ELF-1 (cell line): ENCODE measurements around the gene SMARCD1.

ENCODE experiments used
- DNase-seq: peaks from one replicate; pipeline ENCODE4 v3.0.0-alpha.2; 2016; ENCODE audit warnings: low read depth, low spot score

SMARCD1 gene

DNA sequence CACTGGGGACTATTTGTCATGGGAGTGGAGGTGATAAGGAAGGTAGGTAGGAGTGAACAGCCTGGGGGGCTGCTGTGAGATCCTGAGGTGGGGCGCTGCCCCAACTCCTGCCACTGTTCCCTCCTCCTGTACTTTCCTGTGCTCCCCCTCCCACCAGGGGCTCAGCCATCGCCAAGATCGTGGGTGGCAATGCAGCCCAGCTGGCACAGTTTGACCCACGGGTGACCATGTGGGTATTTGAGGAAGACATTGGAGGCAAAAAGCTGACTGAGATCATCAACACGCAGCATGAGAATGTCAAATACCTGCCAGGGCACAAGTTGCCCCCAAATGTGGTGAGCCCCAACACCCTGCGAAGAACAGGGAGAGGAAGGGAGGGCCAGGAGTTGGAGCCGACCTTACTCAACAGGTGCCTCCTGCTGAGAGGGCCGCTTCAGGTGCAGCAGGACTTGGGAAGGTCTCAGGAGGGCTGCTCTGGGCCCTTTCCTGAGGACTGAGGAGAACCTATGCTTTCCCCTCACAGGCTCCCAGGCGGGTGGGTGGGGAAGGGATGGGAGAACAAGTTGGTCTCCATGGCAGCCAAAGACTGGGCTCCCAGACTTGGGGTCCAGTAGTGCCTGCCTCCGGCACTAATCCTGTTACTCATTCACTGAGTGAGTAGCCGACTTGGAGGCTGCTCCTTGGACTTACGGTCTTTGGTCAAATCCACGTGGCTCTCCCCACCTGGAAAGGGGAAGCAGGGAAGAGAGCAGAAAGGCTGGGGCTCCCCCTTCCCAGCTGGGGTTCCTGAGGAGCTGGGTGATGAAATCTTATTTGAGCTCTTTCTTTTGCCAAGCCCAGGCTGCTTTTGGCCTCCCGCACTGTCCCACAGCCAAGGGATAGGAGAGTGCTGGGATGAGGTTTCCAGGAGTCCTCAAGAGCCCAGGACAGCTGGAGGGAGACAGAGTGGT lies 19.6 kb downstream of the SMARCD1 start:
- no peak for DNase-seq

DNA sequence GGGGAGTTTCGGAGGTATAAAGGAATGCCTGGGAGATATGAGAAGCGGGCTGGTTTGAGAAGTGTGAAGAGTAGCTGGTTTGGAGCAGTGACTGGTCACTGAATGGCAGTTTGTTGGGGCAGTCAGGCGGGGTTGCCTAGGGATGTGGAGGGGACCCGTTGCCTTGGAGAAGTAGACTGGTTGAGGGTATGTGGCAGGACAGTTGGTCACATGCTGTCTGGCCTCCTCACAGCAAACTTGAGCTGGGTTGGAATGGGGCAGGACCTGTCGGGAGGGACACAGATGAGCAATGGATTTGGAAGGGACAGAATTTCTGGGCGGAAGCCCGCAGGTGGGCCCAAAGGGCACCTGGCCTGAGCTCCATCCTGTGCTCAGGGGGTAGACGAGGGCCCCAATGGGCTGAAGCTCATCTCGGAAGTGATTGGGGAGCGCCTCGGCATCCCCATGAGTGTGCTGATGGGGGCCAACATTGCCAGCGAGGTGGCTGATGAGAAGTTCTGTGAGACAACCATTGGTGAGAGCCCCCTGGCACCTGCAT lies 20.8 kb downstream of the SMARCD1 start:
- no peak for DNase-seq

GRCh38 chr12:50106907-50107306 lies 21.8 kb downstream of the SMARCD1 start:
- DNase-seq, result no peak

DNA sequence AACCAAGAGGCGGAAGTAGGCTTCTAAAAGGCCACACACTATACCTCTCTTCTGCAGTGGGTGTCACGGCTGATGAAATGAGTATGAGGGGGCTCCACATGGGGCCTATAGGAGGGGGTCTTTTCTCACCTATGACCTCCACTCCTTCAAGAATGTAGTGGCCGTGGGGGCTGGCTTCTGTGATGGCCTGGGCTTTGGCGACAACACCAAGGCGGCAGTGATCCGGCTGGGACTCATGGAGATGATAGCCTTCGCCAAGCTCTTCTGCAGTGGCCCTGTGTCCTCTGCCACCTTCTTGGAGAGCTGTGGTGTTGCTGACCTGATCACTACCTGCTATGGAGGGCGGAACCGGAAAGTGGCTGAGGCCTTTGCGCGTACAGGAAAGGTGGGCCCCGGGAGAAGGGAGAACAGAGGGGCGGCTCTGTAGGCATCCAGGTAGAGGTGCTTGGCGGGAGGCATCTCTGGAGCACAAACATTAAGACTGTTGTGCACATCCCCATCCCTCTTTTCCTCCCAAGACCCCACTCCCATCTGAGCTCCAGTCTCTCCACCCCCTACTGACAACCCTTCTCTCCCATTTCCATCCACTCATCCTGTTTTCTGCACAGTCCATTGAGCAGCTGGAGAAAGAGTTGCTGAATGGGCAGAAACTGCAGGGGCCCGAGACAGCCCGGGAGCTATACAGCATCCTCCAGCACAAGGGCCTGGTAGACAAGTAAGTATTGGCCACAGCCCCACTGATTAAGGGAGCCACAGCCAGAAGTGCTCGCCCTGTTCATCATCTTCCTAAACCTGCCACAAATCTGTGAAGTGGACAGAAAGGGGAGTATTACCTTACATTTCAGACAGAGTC lies 22.5 kb downstream of the SMARCD1 start:
- no peak for DNase-seq

DNA sequence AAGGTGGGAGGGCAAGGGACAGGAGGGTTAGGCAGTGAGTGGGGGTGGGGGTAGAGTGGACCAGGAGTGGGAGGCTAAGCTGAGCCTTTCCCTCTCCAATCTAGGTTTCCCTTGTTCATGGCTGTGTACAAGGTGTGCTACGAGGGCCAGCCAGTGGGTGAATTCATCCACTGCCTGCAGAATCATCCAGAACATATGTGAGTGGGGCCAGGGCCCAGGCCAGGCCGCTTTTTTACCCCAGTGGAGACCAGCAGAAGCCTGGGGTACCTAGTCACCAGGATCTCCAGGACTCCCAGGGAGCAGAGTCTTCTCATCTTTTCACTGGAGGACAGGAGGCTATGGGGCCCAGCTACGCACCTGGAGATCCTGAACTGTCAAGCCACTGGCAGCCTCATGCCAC lies 24.2 kb downstream of the SMARCD1 start:
- DNase-seq, result no peak

DNA sequence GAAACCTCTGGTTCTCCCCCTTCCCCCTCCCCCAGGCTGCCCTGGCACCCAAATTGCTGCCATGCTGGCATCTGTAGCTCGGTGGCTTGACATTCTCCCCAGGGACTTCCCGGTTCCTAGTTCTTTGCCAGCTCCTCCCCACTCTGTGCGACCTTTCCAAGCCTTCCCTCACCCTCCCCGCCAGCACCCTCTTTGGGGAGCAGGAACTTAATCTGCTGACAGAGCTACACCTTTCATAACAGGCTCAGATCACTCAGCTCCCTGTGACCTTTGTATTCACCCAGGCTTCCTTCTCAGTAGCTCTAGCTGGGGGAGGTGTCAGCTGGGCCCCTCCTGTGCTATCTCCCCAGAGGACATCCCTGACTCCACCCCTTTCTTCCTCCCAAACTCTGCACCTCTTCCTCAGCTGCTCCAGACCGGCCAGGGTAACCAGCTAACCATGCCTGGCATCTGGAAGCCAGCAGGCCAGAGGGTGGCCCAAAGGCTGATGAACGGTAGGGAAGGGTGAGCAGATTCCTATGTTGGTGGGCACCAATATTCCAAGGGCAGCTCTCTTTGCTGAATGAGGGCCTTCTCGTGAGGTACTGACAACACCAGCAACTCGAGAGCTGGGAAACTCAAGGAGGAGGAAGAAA lies 25.1 kb downstream of the SMARCD1 start:
- DNase-seq, result peak; percentile 29

GRCh38 chr12:50110762-50111351 lies 25.7 kb downstream of the SMARCD1 start:
- peak; percentile 84 for DNase-seq

DNA sequence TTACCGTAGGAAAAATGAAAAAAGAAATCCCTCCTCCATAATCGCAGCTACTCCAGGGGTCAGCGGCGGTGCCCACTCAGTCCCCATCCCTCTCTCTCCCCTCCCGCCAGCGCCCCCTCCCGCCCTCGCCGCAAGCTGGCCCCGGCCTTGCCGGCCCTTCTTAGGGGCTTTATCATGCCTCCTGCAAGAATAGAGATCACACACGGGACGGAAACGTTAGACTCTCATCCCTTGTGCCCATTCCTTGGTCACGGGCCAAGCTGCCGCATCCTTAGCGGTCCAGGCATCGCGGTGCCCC lies 26.2 kb downstream of the SMARCD1 start:
- no peak for DNase-seq

DNA sequence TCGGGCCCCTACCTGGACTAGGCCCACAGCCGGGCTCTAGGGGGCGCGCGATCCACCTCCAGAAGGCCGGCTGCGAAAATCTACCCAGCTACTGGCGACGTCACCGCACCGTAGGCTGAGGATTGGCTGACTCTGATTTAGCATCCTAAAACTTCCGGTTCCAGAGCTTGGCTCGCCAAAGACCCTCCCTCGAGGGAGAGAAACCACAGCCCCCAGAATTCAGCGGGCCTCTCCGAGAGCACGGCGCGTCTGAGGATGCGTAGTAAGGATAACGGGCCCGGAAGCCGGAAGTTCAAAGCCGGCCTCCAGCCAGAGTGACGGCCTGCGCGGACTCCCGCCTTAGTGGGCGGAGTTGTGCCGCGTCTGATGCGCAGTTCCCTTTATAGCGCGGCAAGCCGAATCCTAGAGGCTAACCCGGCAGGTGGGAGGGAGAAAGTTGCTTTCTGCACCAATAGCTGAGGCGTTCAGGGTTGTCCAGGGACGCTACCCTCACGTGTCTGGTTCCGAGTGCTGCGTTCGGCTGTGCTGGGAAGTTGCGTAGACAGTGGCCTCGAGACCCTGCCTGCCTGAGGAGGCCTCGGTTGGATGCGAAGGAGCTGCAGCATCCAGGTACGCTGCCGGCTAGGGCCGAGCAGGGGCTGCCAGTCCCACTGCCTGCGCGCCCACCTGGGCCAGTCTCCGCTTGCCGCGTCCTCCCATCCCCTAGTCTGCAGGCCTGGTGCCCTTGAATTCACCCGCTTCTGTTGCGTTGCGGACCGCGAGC lies 26.7 kb downstream of the SMARCD1 start, which contains the start of gene COX14:
TSS of gene COX14 (plus strand) at position 544 of the 763 bp plus-strand sequence. CDS start 7,808 bp downstream, outside the sequence.
- DNase-seq, result peak; percentile 100

DNA sequence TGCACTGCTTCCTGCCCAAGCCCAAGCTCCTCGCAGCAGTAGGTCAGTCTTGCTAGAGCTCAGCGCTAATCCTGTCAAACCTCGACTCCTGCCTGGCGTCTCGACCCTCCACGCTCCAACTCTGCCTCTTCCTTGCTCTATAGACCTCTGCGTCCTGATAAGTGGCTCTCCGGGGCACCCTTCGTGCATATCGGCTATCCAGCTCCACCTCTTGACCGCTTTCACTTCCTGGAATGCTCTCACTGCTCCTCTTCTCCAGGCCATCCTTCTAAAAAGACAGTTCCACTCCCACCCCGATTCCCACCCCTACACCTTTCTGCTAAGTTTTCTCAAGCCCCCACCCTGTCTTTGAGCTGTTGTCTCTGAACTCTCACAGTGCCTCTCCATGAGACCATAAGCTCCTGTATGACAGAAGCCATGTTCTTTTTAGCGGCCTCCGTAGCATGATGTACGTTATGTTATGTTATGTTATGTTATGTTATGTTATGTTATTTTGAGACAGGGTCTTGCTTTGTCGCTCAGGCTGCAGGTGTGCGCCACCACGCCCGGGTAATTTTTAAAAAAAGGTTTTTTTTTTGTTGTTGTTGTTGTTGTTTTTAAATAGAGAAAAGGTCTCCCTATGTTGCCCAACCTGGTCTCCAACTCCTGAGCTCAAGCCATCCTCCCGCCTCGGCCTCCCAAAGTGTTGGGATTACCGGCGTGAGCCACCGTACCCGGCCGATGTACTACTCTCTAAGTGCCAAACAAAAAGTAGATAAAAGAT lies 27.5 kb downstream of the SMARCD1 start:
- DNase-seq, result peak; percentile 11

- DNase-seq, result no peak
Measured at GRCh38 chr12:50117057-50117622, 32.0 kb downstream of the SMARCD1 start.

- DNase-seq, result no peak
Measured at GRCh38 chr12:50119387-50119786, 34.2 kb downstream of the SMARCD1 start.

- DNase-seq, result no peak
Measured at GRCh38 chr12:50120521-50120920, 35.4 kb downstream of the SMARCD1 start.

DNA sequence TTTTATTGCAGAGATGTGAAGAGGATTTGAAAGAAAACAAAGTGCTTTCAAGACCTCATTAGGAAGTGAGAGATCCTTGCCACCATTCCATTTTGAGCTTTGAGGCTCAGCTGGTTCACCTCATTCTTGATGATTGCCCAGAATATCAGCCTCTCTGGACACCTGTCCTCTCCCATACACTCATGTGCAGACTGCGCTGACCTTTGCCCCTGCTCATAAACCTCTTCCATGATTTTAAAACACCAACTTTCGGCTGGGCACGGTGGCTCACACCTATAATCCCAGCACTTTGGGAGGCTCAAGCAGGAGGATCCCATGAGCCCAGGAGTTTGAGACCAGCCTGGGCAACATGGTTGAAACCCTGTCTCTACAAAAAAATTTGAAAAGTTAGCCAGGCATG lies 35.8 kb downstream of the SMARCD1 start:
- no peak for DNase-seq

DNA sequence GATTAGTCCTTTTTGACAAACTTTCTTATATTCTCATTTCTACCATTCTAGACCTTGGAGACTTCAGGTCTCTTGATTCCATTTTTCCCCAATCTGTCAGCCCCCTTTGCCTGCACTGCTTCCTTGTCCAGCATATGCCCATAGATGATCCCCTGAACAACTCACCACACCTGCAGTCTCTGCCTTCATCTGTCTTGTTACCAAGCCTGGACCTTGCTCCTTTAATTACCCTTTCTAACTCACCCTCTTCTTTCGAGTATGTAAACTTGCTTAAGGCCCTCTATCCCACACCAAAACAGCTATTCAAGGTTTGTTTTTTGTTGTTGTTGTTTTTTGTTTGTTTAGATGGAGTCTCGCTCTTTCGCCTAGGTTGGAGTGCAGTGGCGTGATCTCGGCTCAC lies 36.5 kb downstream of the SMARCD1 start:
- DNase-seq, result no peak

- DNase-seq, result no peak
Measured at GRCh38 chr12:50123203-50123602, 38.1 kb downstream of the SMARCD1 start.

DNA sequence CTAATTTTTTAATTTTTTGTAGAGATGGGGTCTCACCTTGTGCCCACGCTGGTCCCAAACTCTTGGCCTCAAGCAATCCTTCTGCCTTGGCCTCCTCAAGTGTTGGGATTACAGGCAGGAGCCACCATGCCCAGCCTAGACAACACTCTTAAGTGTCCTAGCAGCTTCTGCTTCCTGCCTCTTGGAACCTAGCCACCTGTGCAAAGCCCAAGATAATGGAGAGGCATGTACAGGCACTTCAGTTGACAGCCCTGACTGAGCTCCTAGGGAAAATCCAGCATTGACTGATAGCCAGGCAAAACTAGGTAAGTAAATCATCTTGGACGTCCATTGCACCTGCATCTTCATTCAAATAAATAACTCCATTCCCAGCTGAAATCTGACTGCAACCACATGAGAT lies 42.4 kb downstream of the SMARCD1 start:
- no peak for DNase-seq

GRCh38 chr12:50129290-50129689 lies 44.1 kb downstream of the SMARCD1 start:
- DNase-seq, result no peak

DNA sequence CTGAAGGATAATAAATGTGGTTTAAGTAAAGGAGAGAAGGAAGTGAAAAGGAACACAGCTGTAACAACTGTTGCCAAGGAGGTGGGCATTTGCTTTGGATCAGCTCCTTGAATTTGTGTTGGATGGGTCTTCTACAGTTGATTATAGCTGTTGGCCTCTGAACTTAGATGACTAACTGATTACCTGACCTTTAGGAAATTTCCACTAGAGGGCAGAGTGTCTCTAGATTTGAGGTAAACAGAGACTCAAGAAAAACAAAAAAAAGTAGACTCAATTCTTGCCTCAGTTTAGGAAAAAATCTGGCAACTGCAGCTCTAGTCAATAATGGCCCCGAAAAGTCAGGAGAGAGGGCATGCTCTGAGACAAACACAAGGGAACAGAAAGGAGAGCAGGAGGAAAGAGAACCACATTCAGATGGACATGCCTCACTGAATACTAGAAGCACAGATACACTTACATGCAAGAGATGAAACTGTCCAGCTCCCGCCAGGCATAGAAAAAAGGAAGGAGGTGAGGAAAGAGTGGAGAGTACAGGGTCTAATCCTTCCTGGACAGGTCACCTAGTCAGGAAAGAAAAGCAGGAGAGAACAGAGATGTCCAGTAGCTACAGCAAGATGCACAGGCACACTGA lies 47.5 kb downstream of the SMARCD1 start:
- peak; percentile 21 for DNase-seq
